Measurements from ENCODE around the gene ODAD4.
"Not testable (repeated sequence)": the region's sequence is repeated elsewhere in the genome, so short reads cannot be mapped to it uniquely, and the experiment has no call there.

The ODAD4 gene

DNA sequence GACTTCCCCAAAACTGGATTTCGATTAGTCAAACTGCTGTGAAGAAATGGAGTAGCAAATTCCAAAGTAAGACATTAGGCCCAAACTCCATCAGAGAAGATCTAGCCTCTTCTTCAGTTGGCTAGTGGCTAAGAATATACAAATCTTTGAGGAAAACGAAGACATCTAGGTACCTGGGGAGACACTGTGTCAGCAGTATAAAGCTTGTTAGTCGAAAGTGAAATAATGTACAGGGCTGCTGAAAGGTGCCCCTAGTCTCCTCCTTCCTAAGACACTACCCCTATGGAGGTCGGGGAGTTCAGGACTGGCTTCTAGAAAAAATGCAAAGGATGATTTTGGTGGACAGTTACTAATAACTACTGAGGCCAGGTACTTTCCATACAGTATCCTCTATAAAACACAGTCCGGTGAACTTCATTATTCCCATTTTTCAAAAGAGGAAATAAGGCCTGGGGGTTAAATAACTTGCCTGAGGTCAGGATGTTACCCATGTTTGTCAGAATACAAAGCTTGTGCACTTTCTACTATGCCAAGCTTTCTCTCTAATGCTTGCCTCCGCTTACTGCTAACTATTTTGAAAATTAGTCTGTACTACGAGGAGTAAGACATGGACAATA is 71.9 kb downstream of the ODAD4 start:
- TF ChIP-seq POLR2A (IDR thresholded peaks at IDR 0.05; ENCODE audit: extremely low read depth, insufficient read length) (no peak), MYC (IDR thresholded peaks at IDR 0.05; ENCODE audit: low read depth, low read length) (no peak), MAX (IDR thresholded peaks at IDR 0.05; ENCODE audit: low read depth, low read length) (no peak)
- TF ChIP-seq, protein P1, sequence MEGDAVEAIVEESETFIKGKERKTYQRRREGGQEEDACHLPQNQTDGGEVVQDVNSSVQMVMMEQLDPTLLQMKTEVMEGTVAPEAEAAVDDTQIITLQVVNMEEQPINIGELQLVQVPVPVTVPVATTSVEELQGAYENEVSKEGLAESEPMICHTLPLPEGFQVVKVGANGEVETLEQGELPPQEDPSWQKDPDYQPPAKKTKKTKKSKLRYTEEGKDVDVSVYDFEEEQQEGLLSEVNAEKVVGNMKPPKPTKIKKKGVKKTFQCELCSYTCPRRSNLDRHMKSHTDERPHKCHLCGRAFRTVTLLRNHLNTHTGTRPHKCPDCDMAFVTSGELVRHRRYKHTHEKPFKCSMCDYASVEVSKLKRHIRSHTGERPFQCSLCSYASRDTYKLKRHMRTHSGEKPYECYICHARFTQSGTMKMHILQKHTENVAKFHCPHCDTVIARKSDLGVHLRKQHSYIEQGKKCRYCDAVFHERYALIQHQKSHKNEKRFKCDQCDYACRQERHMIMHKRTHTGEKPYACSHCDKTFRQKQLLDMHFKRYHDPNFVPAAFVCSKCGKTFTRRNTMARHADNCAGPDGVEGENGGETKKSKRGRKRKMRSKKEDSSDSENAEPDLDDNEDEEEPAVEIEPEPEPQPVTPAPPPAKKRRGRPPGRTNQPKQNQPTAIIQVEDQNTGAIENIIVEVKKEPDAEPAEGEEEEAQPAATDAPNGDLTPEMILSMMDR (IDR thresholded peaks at IDR 0.05; ENCODE audit: low read depth, low read length) = no peak
- DNase-seq (ENCODE audit: low read depth) = no peak
- H3K4me3 ChIP-seq (ENCODE audit: low read depth, low read length) = no peak overlapping the region

- no peak overlapping the region for H3K4me3 ChIP-seq (ENCODE audit: low read depth, low read length)
- no peak for DNase-seq (ENCODE audit: low read depth)
- TF ChIP-seq MYC (IDR thresholded peaks at IDR 0.05; ENCODE audit: low read depth, low read length) (no peak), POLR2A (IDR thresholded peaks at IDR 0.05; ENCODE audit: extremely low read depth, insufficient read length) (no peak), MAX (IDR thresholded peaks at IDR 0.05; ENCODE audit: low read depth, low read length) (no peak)
- TF ChIP-seq, protein P1 (IDR thresholded peaks at IDR 0.05; ENCODE audit: low read depth, low read length) = no peak
These were observed 72.4 kb downstream of the ODAD4 start for GRCh38 chr17:42002792-42003301.

GRCh38 chr17:42005166-42005565 is 74.7 kb downstream of the ODAD4 start:
- H3K4me3 ChIP-seq (ENCODE audit: low read depth, low read length) = no peak overlapping the region
- DNase-seq (ENCODE audit: low read depth) = no peak
- TF ChIP-seq MYC (IDR thresholded peaks at IDR 0.05; ENCODE audit: low read depth, low read length) (no peak), MAX (IDR thresholded peaks at IDR 0.05; ENCODE audit: low read depth, low read length) (no peak)

DNA sequence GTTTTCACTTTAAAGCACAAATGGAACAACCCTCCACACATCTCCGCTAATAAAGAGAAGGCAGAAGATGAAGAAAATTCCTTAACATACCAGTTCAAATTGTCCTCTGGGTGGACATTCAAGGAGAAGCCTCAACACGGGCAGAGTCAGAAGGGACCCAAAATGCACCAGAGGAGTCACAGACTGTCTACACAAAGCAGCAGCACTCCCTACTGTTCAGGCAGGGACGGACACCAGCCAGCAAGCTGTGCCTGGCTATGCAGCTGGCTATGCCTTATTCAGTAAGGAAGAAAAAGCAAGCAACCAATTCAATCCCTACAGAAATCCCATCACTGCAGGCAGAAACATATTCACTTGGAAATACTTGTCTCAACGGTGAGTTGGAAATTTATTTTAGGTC is 78.8 kb downstream of the ODAD4 start:
- no peak overlapping the region for H3K4me3 ChIP-seq (ENCODE audit: low read depth, low read length)
- TF ChIP-seq MYC (IDR thresholded peaks at IDR 0.05; ENCODE audit: low read depth, low read length) (no peak), POLR2A (IDR thresholded peaks at IDR 0.05; ENCODE audit: extremely low read depth, insufficient read length) (no peak), MAX (IDR thresholded peaks at IDR 0.05; ENCODE audit: low read depth, low read length) (no peak)
- TF ChIP-seq, protein P1 (IDR thresholded peaks at IDR 0.05; ENCODE audit: low read depth, low read length) = no peak
- DNase-seq (ENCODE audit: low read depth) = peak; percentile 30

GRCh38 chr17:42010266-42010680 is 79.9 kb downstream of the ODAD4 start:
- not testable (repeated sequence) for H3K4me3 ChIP-seq (ENCODE audit: low read depth, low read length)
- DNase-seq (ENCODE audit: low read depth) = peak; percentile 59

GRCh38 chr17:42010898-42011516 is 80.6 kb downstream of the ODAD4 start:
- H3K4me3 ChIP-seq (ENCODE audit: low read depth, low read length) = no peak overlapping the region
- TF ChIP-seq, protein P1 (IDR thresholded peaks at IDR 0.05; ENCODE audit: low read depth, low read length) = no peak
- TF ChIP-seq MAX (IDR thresholded peaks at IDR 0.05; ENCODE audit: low read depth, low read length) = no peak
- no peak for TF ChIP-seq MYC (IDR thresholded peaks at IDR 0.05; ENCODE audit: low read depth, low read length)
- TF ChIP-seq POLR2A (IDR thresholded peaks at IDR 0.05; ENCODE audit: extremely low read depth, insufficient read length) = no peak
- peak; percentile 28 for DNase-seq (ENCODE audit: low read depth)

DNA sequence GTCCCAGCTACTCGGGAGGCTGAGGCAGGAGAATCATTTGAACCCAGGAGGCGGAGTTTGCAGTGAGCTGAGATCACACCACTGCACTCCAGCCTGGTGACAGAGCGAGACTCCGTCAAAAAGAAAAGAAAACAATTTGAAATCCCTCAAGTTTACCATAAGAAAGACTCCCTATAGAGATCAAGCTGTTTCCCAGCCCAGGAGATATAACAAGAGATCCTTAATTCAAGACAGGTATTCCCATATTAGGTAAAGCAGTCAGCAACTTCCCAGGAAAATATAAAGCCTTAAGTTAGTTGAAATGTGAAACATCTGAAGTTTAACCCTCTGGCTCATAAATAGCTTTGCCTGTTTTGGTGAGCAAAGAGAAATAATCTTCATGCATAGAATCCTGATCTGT is 81.9 kb downstream of the ODAD4 start:
- H3K4me3 ChIP-seq (ENCODE audit: low read depth, low read length); DNase-seq (ENCODE audit: low read depth): not testable (repeated sequence)

DNA sequence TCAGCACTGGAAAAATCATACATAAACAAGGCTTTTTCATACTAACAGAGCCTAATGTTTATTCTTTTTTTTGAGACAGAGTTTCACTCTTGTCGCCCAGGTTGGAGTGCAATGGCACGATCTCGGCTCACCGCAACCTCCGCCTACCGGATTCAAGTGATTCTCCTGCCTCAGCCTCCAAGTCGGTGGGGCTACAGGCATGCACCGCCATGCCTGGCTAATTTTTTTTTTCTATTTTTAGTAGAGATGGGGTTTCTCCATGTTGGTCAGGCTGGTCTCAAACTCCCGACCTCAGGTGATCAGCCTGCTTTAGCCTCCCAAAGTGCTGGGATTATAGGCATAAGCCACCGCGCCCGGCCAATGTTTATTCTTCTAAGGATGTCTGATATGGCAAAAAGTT is 83.3 kb downstream of the ODAD4 start:
- not testable (repeated sequence) for H3K4me3 ChIP-seq (ENCODE audit: low read depth, low read length)

More for the DNA sequence above, 83.3 kb downstream of the ODAD4 start:
- not testable (repeated sequence) for DNase-seq (ENCODE audit: low read depth)

Data from NB4 (cell line).